Esophagus muscularis mucosa (tissue), 4 donors: ENCODE data around the gene PDCD1. TPM values are rescaled to one million over a fixed set of nuclear protein-coding genes. Genes with fewer than 3 reads are reported as not detected.

ENCODE experiments used
- DNase-seq: peaks from one replicate; pipeline ENCODE4 v3.0.0-alpha.2; 2017; ENCODE audit errors: extremely low spot score
- H3K27ac ChIP-seq, 4 donors: fragments of 200-600 bp; sonication (generic); replicated peaks in 1 of 4; 1 replicate in 3 of 4; 2 replicates in 1 of 4; pipeline ENCODE4 v1.5.1; 2016 to 2019; ENCODE audit warnings: mild to moderate bottlenecking in 1 of 4
- H3K27me3 ChIP-seq, 4 donors: fragments of 200-600 bp; sonication (generic); one replicate each; pipeline versions ENCODE4 v1.5.1 to v1.6.0; 2016 to 2019
- H3K36me3 ChIP-seq, 4 donors: fragments of 200-600 bp; sonication (generic); one replicate each; pipeline ENCODE4 v1.5.1; 2016 to 2019
- H3K4me1 ChIP-seq, 4 donors: fragments of 200-600 bp; sonication (generic); one replicate each; pipeline ENCODE4 v1.5.1; 2016 to 2019
- H3K4me3 ChIP-seq, 4 donors: fragments of 200-600 bp; sonication (generic); 1 replicate in 2 of 4; 2 replicates in 2 of 4; pipeline ENCODE4 v1.5.1; 2016 to 2019; ENCODE audit warnings: mild to moderate bottlenecking in 4 of 4, moderate library complexity in 1 of 4
- H3K9me3 ChIP-seq, 4 donors: fragments of 200-600 bp; sonication (generic); 1 replicate in 3 of 4; 2 replicates in 1 of 4; pipeline ENCODE4 v1.5.1; 2016 to 2019
- CTCF ChIP-seq, 3 experiments: fragments of 200-600 bp in 2 of 3; fragments of 450-650 bp in 1 of 3; sonication (generic) in 2 of 3; IDR thresholded peaks; one replicate each; pipeline ENCODE4 v1.5.1; 2017 to 2019; ENCODE audit warnings: antibody characterized with exemption in 3 of 3, mild to moderate bottlenecking in 2 of 3, moderate library complexity in 1 of 3
- EP300 ChIP-seq: sonication (generic); formaldehyde crosslinking; IDR thresholded peaks from one replicate; pipeline ENCODE4 v1.6.1; 2017; ENCODE audit warnings: antibody characterized with exemption
- POLR2A ChIP-seq: fragments of 450-650 bp; IDR thresholded peaks from one replicate; pipeline ENCODE4 v1.6.1; 2017; ENCODE audit warnings: antibody characterized with exemption, moderate library complexity, mild to moderate bottlenecking, low read depth
- POLR2AphosphoS5 ChIP-seq, 2 donors: sonication (generic); formaldehyde crosslinking; IDR thresholded peaks; one replicate each; pipeline ENCODE4 v1.6.1; 2017; ENCODE audit warnings: antibody characterized with exemption in 2 of 2
- WGBS: methylation state at CpG from one replicate; pipeline ENCODE4 v1.1.5; 2018; 5-methylcytosine and 5-hydroxymethylcytosine counted together
- intact Hi-C: fragments of 100-400 bp; cut with DNase I; formaldehyde crosslinking; loops from one replicate; pipeline ENCODE4 v1.15.1; 2023
- total RNA-seq, 4 donors: library from RNA; depleted of rRNA; stranded (reverse); fragments of >200 nt; gene quantifications; one replicate each; pipeline versions ENCODE4 v1.1.0 to v1.2.1, GENCODE V29; 2016

The PDCD1 gene
- total RNA-seq, 4 donors from 2014 or later: 0.11 to 2.5 (median 1.2) TPM

- Histone ChIP-seq H3K4me3 (no peak overlapping the region), H3K27me3 (peaks cover 0 to 82% (median 8%) of the 10 kb centered on the region in 4 donors), H3K27ac (no peak overlapping the region), H3K36me3 (no peaks in the 10 kb centered on the region), H3K4me1 (peaks cover 0 to 20% (median 13%) of the 10 kb centered on the region in 4 donors), H3K9me3 (no peaks in the 10 kb centered on the region)
- intact Hi-C loops: no loop called here
- TF ChIP-seq POLR2A (no peak), EP300 (no peak), CTCF (IDR thresholded peaks at IDR 0.05) (no peak), POLR2AphosphoS5 (IDR thresholded peaks at IDR 0.05) (no peak)
- 82% methylated on average over 13 of the region's 28 CpGs for WGBS
- DNase-seq: no peak
These were observed 11.4 kb upstream of the PDCD1 start for GRCh38 chr2:241870081-241870541.

GRCh38 chr2:241869087-241869961 lies 10.6 kb upstream of the PDCD1 start, which contains the start of gene RTP5:
Gene RTP5 (plus strand): TSS chr2:241869729. CDS start chr2:241869757, 28 bp downstream.
- Histone ChIP-seq H3K9me3 (no peaks in the 10 kb centered on the region), H3K4me1 (peaks cover 0 to 20% (median 13%) of the 10 kb centered on the region in 4 donors), H3K36me3 (no peaks in the 10 kb centered on the region), H3K27ac (no peak within 1 kb of the TSS), H3K4me3 (no peak within 1 kb of the TSS), H3K27me3 (peaks cover 0 to 82% (median 12%) of the 10 kb centered on the region in 4 donors)
- TF ChIP-seq POLR2A (no peak), POLR2AphosphoS5 (IDR thresholded peaks at IDR 0.05) (no peak), EP300 (no peak), CTCF (IDR thresholded peaks at IDR 0.05) (no peak)
- 81% methylated on average over 30 of the region's 33 CpGs for WGBS
- intact Hi-C loops: no loop called here
- DNase-seq: no peak

- DNase-seq: no peak
- Histone ChIP-seq H3K4me3 (no peak overlapping the region), H3K4me1 (peaks cover 3 to 22% (median 15%) of the 10 kb centered on the region in 4 donors), H3K27ac (no peak overlapping the region), H3K36me3 (no peaks in the 10 kb centered on the region), H3K27me3 (peaks cover 0 to 84% (median 15%) of the 10 kb centered on the region in 4 donors), H3K9me3 (no peaks in the 10 kb centered on the region)
- WGBS: 35% methylated on average over 15 of the region's 15 CpGs
- TF ChIP-seq CTCF (IDR thresholded peaks at IDR 0.05) (no peak), POLR2A (no peak), POLR2AphosphoS5 (IDR thresholded peaks at IDR 0.05) (no peak), EP300 (no peak)
- intact Hi-C loops: no loop called here
These were observed 10.0 kb upstream of the PDCD1 start for GRCh38 chr2:241868661-241869081.

- TF ChIP-seq EP300 (no peak), POLR2A (no peak)
- WGBS: 70% methylated on average over 7 of the region's 19 CpGs
- peaks cover 7 to 28% (median 21%) of the 10 kb centered on the region in 4 donors for H3K4me1 ChIP-seq
- DNase-seq: no peak
- H3K27me3 ChIP-seq: peaks cover 0 to 91% (median 21%) of the 10 kb centered on the region in 4 donors
- no peaks in the 10 kb centered on the region for H3K9me3 ChIP-seq
- intact Hi-C loops: no loop called here
- no peak overlapping the region for H3K27ac ChIP-seq
- no peak overlapping the region for H3K4me3 ChIP-seq
- no peaks in the 10 kb centered on the region for H3K36me3 ChIP-seq
These were observed 9.2 kb upstream of the PDCD1 start for GRCh38 chr2:241867776-241868420.
